Astrocyte (in vitro differentiated cells and primary cell): ENCODE results near the gene FRY. TPM values are rescaled to one million over a fixed set of nuclear protein-coding genes. Genes with fewer than 3 reads are reported as not detected.

Source experiments
- DNase-seq: peaks from one replicate; pipeline ENCODE4 v3.0.0-alpha.2; 2010; ENCODE audit warnings: low read depth
- FAIRE-seq: peaks from 2 replicates; lab custom pipeline; 2011; peaks lifted over from hg19 to GRCh38; lab: Jason Lieb, UNC
- H2AFZ ChIP-seq: 2 replicates; pipeline ENCODE4 v1.6.0; 2012; ENCODE audit warnings: low read depth, low read length, inconsistent platforms
- H3K27ac ChIP-seq: 2 replicates; pipeline ENCODE4 v1.5.1; 2011; ENCODE audit warnings: low read depth, low read length, inconsistent platforms
- H3K27me3 ChIP-seq: 2 replicates; pipeline ENCODE4 v1.6.0; 2011; ENCODE audit warnings: low read length, inconsistent platforms; ENCODE audit not compliant: insufficient read depth
- H3K36me3 ChIP-seq: 2 replicates; pipeline ENCODE4 v1.5.1; 2011; ENCODE audit warnings: low read length, inconsistent platforms; ENCODE audit not compliant: insufficient read depth
- H3K4me1 ChIP-seq: 2 replicates; pipeline ENCODE4 v1.5.1; 2011; ENCODE audit warnings: low read length, inconsistent platforms; ENCODE audit not compliant: insufficient read depth
- H3K4me2 ChIP-seq: 2 replicates; pipeline ENCODE4 v1.6.0; 2012; ENCODE audit warnings: low read length, inconsistent platforms
- H3K4me3 ChIP-seq: 2 replicates; pipeline ENCODE4 v1.5.1; 2011; ENCODE audit warnings: low read depth, mild to moderate bottlenecking, low read length, inconsistent platforms; ENCODE audit not compliant: insufficient read depth
- H3K79me2 ChIP-seq: 2 replicates; pipeline ENCODE4 v1.6.0; 2012; ENCODE audit warnings: mild to moderate bottlenecking, low read length, inconsistent platforms; ENCODE audit not compliant: insufficient read depth
- H3K9ac ChIP-seq: 2 replicates; pipeline ENCODE4 v1.6.0; 2012; ENCODE audit warnings: mild to moderate bottlenecking, low read length, inconsistent platforms
- H3K9me3 ChIP-seq: 2 replicates; pipeline ENCODE4 v1.5.1; 2012; ENCODE audit warnings: low read depth, mild to moderate bottlenecking, low read length, inconsistent platforms; ENCODE audit not compliant: insufficient read depth
- H4K20me1 ChIP-seq: 2 replicates; pipeline ENCODE4 v1.6.0; 2012; ENCODE audit warnings: low read length, inconsistent platforms; ENCODE audit not compliant: insufficient read depth
- H3K27ac Mint-ChIP-seq: one replicate; pipeline ENCODE4 v1.8.0; 2021; ENCODE audit warnings: mild to moderate bottlenecking, mixed read lengths; ENCODE audit not compliant: unreplicated experiment
- H3K27me3 Mint-ChIP-seq: one replicate; pipeline ENCODE4 v1.8.0; 2021; ENCODE audit warnings: low read depth, mixed read lengths; ENCODE audit not compliant: unreplicated experiment
- H3K36me3 Mint-ChIP-seq: one replicate; pipeline ENCODE4 v1.8.0; 2021; ENCODE audit warnings: low read depth, mixed read lengths; ENCODE audit not compliant: unreplicated experiment
- H3K4me1 Mint-ChIP-seq: one replicate; pipeline ENCODE4 v1.8.0; 2021; ENCODE audit warnings: low read depth, mixed read lengths; ENCODE audit not compliant: unreplicated experiment
- H3K4me3 Mint-ChIP-seq: one replicate; pipeline ENCODE4 v1.8.0; 2021; ENCODE audit warnings: mild to moderate bottlenecking, moderate library complexity, mixed read lengths; ENCODE audit not compliant: unreplicated experiment
- H3K9me3 Mint-ChIP-seq: one replicate; pipeline ENCODE4 v1.8.0; 2021; ENCODE audit warnings: mild to moderate bottlenecking, mixed read lengths; ENCODE audit not compliant: unreplicated experiment
- CTCF ChIP-seq: IDR thresholded peaks from 2 replicates; pipeline ENCODE4 v1.5.1; 2011; ENCODE audit warnings: low read depth, mild to moderate bottlenecking, inconsistent platforms, low read length, moderate library complexity; ENCODE audit not compliant: insufficient read depth
- EZH2 ChIP-seq: IDR thresholded peaks from 2 replicates; pipeline ENCODE4 v1.6.1; 2012; ENCODE audit warnings: mild to moderate bottlenecking, low read length, inconsistent platforms; ENCODE audit not compliant: insufficient read depth
- total RNA-seq: library from RNA; stranded (reverse); gene quantifications from 2 replicates; pipeline ENCODE4 v1.2.1, GENCODE V29; 2021

Gene FRY
- total RNA-seq, 1 donor from 2014 or later = 4.6 TPM

- Histone ChIP-seq H3K9me3 (no peaks in the 10 kb centered on the region), H3K4me3 (no peak overlapping the region), H3K4me1 (peaks cover 4% of the 10 kb centered on the region), H3K9ac (no peak overlapping the region), H3K4me2 (no peak overlapping the region), H3K27ac (no peak overlapping the region), H2AFZ (no peak overlapping the region), H3K27me3 (no peaks in the 10 kb centered on the region), H3K79me2 (peaks cover under 1% of the 10 kb centered on the region), H4K20me1 (no peaks in the 10 kb centered on the region), H3K36me3 (no peaks in the 10 kb centered on the region)
- no peak overlapping the region for H3K27ac Mint-ChIP-seq
- DNase-seq (no peak), FAIRE-seq (no peak)
- no peaks in the 10 kb centered on the region for H3K4me1 Mint-ChIP-seq
- TF ChIP-seq EZH2 = no peak
- TF ChIP-seq CTCF = no peak
- H3K27me3 Mint-ChIP-seq = no peaks in the 10 kb centered on the region
- no peaks in the 10 kb centered on the region for H3K9me3 Mint-ChIP-seq
- no peak overlapping the region for H3K4me3 Mint-ChIP-seq
- H3K36me3 Mint-ChIP-seq = no peaks in the 10 kb centered on the region
These were observed 279.8 kb downstream of the FRY start for GRCh38 chr13:32311188-32311897.

GRCh38 chr13:32314271-32315237, 283.0 kb downstream of the FRY start:
- TF ChIP-seq CTCF = no peak
- no peak for TF ChIP-seq EZH2
- H3K9ac ChIP-seq = peak overlapping the region; percentile 98
- Mint-ChIP-seq H3K36me3 (no peaks in the 10 kb centered on the region), H3K9me3 (no peaks in the 10 kb centered on the region), H3K4me3 (peak overlapping the region; percentile 91), H3K27ac (peak overlapping the region; percentile 99), H3K27me3 (no peaks in the 10 kb centered on the region), H3K4me1 (no peaks in the 10 kb centered on the region)
- FAIRE-seq (no peak), DNase-seq (peak; percentile 48)
- no peaks in the 10 kb centered on the region for H3K9me3 ChIP-seq
- no peaks in the 10 kb centered on the region for H3K27me3 ChIP-seq
- H2AFZ ChIP-seq = peak overlapping the region; percentile 98
- no peaks in the 10 kb centered on the region for H4K20me1 ChIP-seq
- peaks cover 6% of the 10 kb centered on the region for H3K79me2 ChIP-seq
- peak overlapping the region; percentile 96 for H3K4me2 ChIP-seq
- peak overlapping the region; percentile 94 for H3K4me3 ChIP-seq
- H3K4me1 ChIP-seq = peaks cover 4% of the 10 kb centered on the region
- H3K36me3 ChIP-seq = no peaks in the 10 kb centered on the region
- peak overlapping the region; percentile 98 for H3K27ac ChIP-seq
